ENCODE data around the gene TULP4. TPM values are rescaled to one million over a fixed set of nuclear protein-coding genes. Genes with fewer than 3 reads are reported as not detected.
"Not testable (repeated sequence)": the region's sequence is repeated elsewhere in the genome, so short reads cannot be mapped to it uniquely, and the experiment has no call there.

Gene TULP4
- polyA plus RNA-seq, 3 donors = 6.5 to 10.6 (median 7.9) TPM

DNA sequence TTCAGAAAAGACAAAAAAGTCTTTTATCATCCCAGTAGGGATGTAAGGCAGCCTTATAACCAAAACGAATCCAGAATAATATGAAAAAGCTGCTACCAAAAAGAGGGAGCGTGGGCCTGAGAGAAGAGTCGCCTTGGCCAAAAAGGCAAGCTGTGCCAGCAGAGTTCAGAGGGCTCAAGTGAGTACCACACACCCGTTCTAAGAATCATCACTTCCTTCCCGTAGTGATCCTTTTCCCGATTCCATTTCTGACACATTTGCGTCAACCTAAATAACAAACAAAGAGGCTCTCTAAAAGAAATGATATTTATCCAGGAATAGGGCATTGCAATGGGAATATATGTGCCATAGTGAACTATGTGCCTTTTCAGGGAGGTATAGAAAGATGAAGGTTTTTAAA, 243.8 kb downstream of the TULP4 start:
- H3K36me3 Mint-ChIP-seq = no peaks in the 10 kb centered on the region
- no peak overlapping the region for H3K27ac Mint-ChIP-seq
- Histone ChIP-seq H3K9ac (ENCODE audit: insufficient read depth, low read length, poor library complexity, severe bottlenecking) (no peak overlapping the region), H3K27ac (ENCODE audit: low read depth in 1 of 2, low read length in 2 of 2) (no peak overlapping the region), H3K9me3 (replicated peaks in 1 of 2; ENCODE audit: control insufficient read depth in 1 of 2, insufficient read depth in 1 of 2, low read length in 2 of 2) (no peaks in the 10 kb centered on the region), H3K36me3 (replicated peaks in 1 of 2; ENCODE audit: control insufficient read depth in 1 of 2, insufficient read depth in 2 of 2, low read length in 2 of 2) (no peaks in the 10 kb centered on the region), H2AFZ (ENCODE audit: insufficient read depth, low read depth, low read length, poor library complexity, severe bottlenecking) (no peak overlapping the region), H3K4me2 (replicated peaks; ENCODE audit: extremely low read depth, low read length, poor library complexity, severe bottlenecking) (no peak overlapping the region), H3K27me3 (ENCODE audit: control insufficient read depth in 2 of 2, insufficient read depth in 2 of 2, low read length in 2 of 2) (no peaks in the 10 kb centered on the region), H3K4me1 (ENCODE audit: control insufficient read depth in 1 of 2, insufficient read depth in 2 of 2, low read length in 2 of 2) (peaks cover 11 to 13% of the 10 kb centered on the region in 2 donors), H3K4me3 (replicated peaks in 1 of 3; ENCODE audit: low read depth in 2 of 3, low read length in 3 of 3) (no peak overlapping the region), H3K79me2 (ENCODE audit: insufficient read depth, low read length) (peaks cover 7% of the 10 kb centered on the region), H4K20me1 (ENCODE audit: insufficient read depth, low read length) (peaks cover 4% of the 10 kb centered on the region)
- H3K4me3 Mint-ChIP-seq = no peak overlapping the region
- DNase-seq = no peak
- intact Hi-C loops (cut with micrococcal nuclease) = loop anchor here (5.0 to 10.0 kb wide), 2 partner anchors 324 to 331 kb away; no protein-coding TSS in a partner anchor
- TF ChIP-seq, protein P1, sequence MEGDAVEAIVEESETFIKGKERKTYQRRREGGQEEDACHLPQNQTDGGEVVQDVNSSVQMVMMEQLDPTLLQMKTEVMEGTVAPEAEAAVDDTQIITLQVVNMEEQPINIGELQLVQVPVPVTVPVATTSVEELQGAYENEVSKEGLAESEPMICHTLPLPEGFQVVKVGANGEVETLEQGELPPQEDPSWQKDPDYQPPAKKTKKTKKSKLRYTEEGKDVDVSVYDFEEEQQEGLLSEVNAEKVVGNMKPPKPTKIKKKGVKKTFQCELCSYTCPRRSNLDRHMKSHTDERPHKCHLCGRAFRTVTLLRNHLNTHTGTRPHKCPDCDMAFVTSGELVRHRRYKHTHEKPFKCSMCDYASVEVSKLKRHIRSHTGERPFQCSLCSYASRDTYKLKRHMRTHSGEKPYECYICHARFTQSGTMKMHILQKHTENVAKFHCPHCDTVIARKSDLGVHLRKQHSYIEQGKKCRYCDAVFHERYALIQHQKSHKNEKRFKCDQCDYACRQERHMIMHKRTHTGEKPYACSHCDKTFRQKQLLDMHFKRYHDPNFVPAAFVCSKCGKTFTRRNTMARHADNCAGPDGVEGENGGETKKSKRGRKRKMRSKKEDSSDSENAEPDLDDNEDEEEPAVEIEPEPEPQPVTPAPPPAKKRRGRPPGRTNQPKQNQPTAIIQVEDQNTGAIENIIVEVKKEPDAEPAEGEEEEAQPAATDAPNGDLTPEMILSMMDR (IDR thresholded peaks at IDR 0.05) = no peak
- 100% methylated on average over 1 of the region's 7 CpGs for WGBS (ENCODE audit: insufficient coverage)
- no peaks in the 10 kb centered on the region for H3K9me3 Mint-ChIP-seq
- peaks cover 11% of the 10 kb centered on the region for H3K4me1 Mint-ChIP-seq
- H3K27me3 Mint-ChIP-seq (ENCODE audit: low read depth in 3 of 3) = peaks cover 3 to 4% (median 4%) of the 10 kb centered on the region in 3 donors

DNA sequence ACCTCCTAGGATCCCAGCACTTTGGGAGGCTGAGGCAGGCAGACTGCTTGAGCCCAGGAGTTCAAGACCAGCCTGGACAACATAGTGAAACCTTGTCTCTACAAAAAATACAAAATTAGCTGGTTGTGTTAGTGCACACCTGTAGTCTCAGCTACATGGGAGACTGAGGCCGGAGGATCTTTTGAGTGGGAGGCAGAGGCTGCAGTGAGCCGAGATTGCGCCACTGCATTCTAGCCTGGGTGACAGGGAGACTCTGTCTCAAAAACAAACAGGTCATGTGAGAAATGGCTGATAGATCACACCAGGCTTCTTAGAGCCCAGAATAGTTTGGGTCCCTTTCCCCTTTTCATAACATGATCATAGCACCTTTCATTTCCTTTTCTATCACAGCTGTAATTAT, 244.8 kb downstream of the TULP4 start:
- H3K36me3 ChIP-seq (replicated peaks in 1 of 2; ENCODE audit: control insufficient read depth in 1 of 2, insufficient read depth in 2 of 2, low read length in 2 of 2); H3K9ac ChIP-seq (ENCODE audit: insufficient read depth, low read length, poor library complexity, severe bottlenecking); H3K4me2 ChIP-seq (replicated peaks; ENCODE audit: extremely low read depth, low read length, poor library complexity, severe bottlenecking); DNase-seq; H3K36me3 Mint-ChIP-seq; H3K9me3 ChIP-seq (replicated peaks in 1 of 2; ENCODE audit: control insufficient read depth in 1 of 2, insufficient read depth in 1 of 2, low read length in 2 of 2); H3K4me3 ChIP-seq (replicated peaks in 1 of 3; ENCODE audit: low read depth in 2 of 3, low read length in 3 of 3); H3K9me3 Mint-ChIP-seq; H3K27me3 ChIP-seq (ENCODE audit: control insufficient read depth in 2 of 2, insufficient read depth in 2 of 2, low read length in 2 of 2); H3K4me3 Mint-ChIP-seq; H2AFZ ChIP-seq (ENCODE audit: insufficient read depth, low read depth, low read length, poor library complexity, severe bottlenecking); H3K27me3 Mint-ChIP-seq (ENCODE audit: low read depth in 3 of 3); H3K27ac ChIP-seq (ENCODE audit: low read depth in 1 of 2, low read length in 2 of 2); H3K27ac Mint-ChIP-seq: not testable (repeated sequence)
- Histone ChIP-seq H4K20me1 (ENCODE audit: insufficient read depth, low read length) (peaks cover 14% of the 10 kb centered on the region), H3K79me2 (ENCODE audit: insufficient read depth, low read length) (peaks cover 17% of the 10 kb centered on the region), H3K4me1 (ENCODE audit: control insufficient read depth in 1 of 2, insufficient read depth in 2 of 2, low read length in 2 of 2) (peaks cover 17 to 23% of the 10 kb centered on the region in 2 donors)
- H3K4me1 Mint-ChIP-seq = peaks cover 21% of the 10 kb centered on the region
- intact Hi-C loops (cut with micrococcal nuclease) = loop anchor here (5.0 to 10.0 kb wide), 2 partner anchors 325 to 332 kb away; no protein-coding TSS in a partner anchor
- no CpG with 5 or more reads among the region's 3 CpGs for WGBS (ENCODE audit: insufficient coverage)
